IMR-90 (cell line): ENCODE data around the gene ATXN1. TPM values are rescaled to one million over a fixed set of nuclear protein-coding genes. Genes with fewer than 3 reads are reported as not detected.

Experiments used
- ATAC-seq: fragments of 200-7000 bp; cut with Tn5 transposase; 2 replicates; pipeline ENCODE4 v1.9.1; 2020; ENCODE audit warnings: low read depth, mild to moderate bottlenecking, moderate library complexity
- BruUV-seq: library from RNA; stranded (reverse); fragments of 400-500 nt; replicated peaks from 2 replicates; lab custom pipeline; 2021; lab: Mats Ljungman, UMichigan
- CTCF ChIA-PET: fragments of 300-600 bp; formaldehyde crosslinking; extraction: SDS; loops from one replicate; lab custom pipeline; 2021; ENCODE audit warnings: antibody characterized with exemption; lab: Yijun Ruan, JAX
- POLR2A ChIA-PET: fragments of 300-600 bp; sonication (Branson Sonifier 250); formaldehyde crosslinking; loops from one replicate; lab custom pipeline; 2022; ENCODE audit warnings: antibody characterized with exemption; ENCODE audit not compliant: unreplicated experiment; lab: Charles Lee
- DNase-seq: peaks from one replicate; pipeline ENCODE4 v3.0.0; 2013
- H2AFZ ChIP-seq: replicated peaks from 2 replicates; pipeline ENCODE3; 2013; ENCODE audit warnings: low read length, mild to moderate bottlenecking; ENCODE audit not compliant: poor library complexity
- H2AK5ac ChIP-seq: 2 replicates; pipeline ENCODE4 v1.6.1; 2013; ENCODE audit warnings: low read depth, low read length, inconsistent platforms
- H2AK9ac ChIP-seq: replicated peaks from 2 replicates; pipeline ENCODE3; 2013; ENCODE audit warnings: mild to moderate bottlenecking, low read depth, low read length, moderate library complexity; ENCODE audit not compliant: poor library complexity
- H2BK120ac ChIP-seq: 2 replicates; pipeline ENCODE4 v1.6.1; 2013; ENCODE audit warnings: low read depth, low read length, inconsistent platforms
- H2BK15ac ChIP-seq: 3 replicates; pipeline ENCODE4 v1.6.1; 2013; ENCODE audit warnings: low read depth, low read length, inconsistent platforms
- H2BK20ac ChIP-seq: 2 replicates; pipeline ENCODE4 v1.6.1; 2013; ENCODE audit warnings: low read depth, mild to moderate bottlenecking, inconsistent platforms, low read length, moderate library complexity
- H2BK5ac ChIP-seq: 2 replicates; pipeline ENCODE4 v1.6.1; 2013; ENCODE audit warnings: mild to moderate bottlenecking, low read depth, low read length, inconsistent platforms; ENCODE audit not compliant: poor library complexity, severe bottlenecking
- H3K14ac ChIP-seq: replicated peaks from 2 replicates; pipeline ENCODE4 v1.6.1; 2013; ENCODE audit warnings: low read depth, low read length, inconsistent platforms
- H3K18ac ChIP-seq: 2 replicates; pipeline ENCODE4 v1.6.1; 2013; ENCODE audit warnings: low read depth, low read length, control low read depth
- H3K23ac ChIP-seq: 2 replicates; pipeline ENCODE4 v1.6.1; 2013; ENCODE audit warnings: low read depth, low read length, inconsistent platforms
- H3K27ac ChIP-seq: 2 replicates; pipeline ENCODE4 v1.5.1; 2013; ENCODE audit warnings: mild to moderate bottlenecking, control low read depth, low read length; ENCODE audit not compliant: insufficient read depth
- H3K27me3 ChIP-seq: 2 replicates; pipeline ENCODE4 v1.6.1; 2013; ENCODE audit warnings: low read length; ENCODE audit not compliant: control insufficient read depth, insufficient read depth
- H3K36me3 ChIP-seq: 2 replicates; pipeline ENCODE4 v1.6.1; 2013; ENCODE audit warnings: low read length, mixed read lengths; ENCODE audit not compliant: control insufficient read depth, insufficient read depth
- H3K4ac ChIP-seq: 2 replicates; pipeline ENCODE4 v1.6.1; 2013; ENCODE audit warnings: low read depth, low read length, inconsistent platforms
- H3K4me1 ChIP-seq: 2 replicates; pipeline ENCODE4 v1.6.1; 2013; ENCODE audit warnings: low read length, mixed read lengths; ENCODE audit not compliant: control insufficient read depth, insufficient read depth
- H3K4me2 ChIP-seq: 2 replicates; pipeline ENCODE4 v1.6.1; 2013; ENCODE audit warnings: low read depth, mild to moderate bottlenecking, control low read depth, low read length, moderate library complexity
- H3K4me3 ChIP-seq: 2 replicates; pipeline ENCODE4 v1.5.1; 2013; ENCODE audit warnings: low read depth, mild to moderate bottlenecking, control low read depth, low read length, moderate library complexity; ENCODE audit not compliant: insufficient read depth
- H3K56ac ChIP-seq: 2 replicates; pipeline ENCODE4 v1.6.1; 2013; ENCODE audit warnings: low read length, inconsistent platforms; ENCODE audit not compliant: insufficient read depth; ENCODE audit errors: extremely low read depth
- H3K79me1 ChIP-seq, 2 experiments: 2 replicates each; pipeline ENCODE4 v1.6.1; 2013; ENCODE audit warnings: low read length in 2 of 2, inconsistent platforms in 1 of 2, low read depth in 1 of 2
- H3K9ac ChIP-seq: 2 replicates; pipeline ENCODE4 v1.6.1; 2013; ENCODE audit warnings: low read depth, low read length, control low read depth
- H3K9me1 ChIP-seq: 2 replicates; pipeline ENCODE4 v1.6.1; 2013; ENCODE audit warnings: low read length, inconsistent platforms; ENCODE audit not compliant: insufficient read depth
- H3K9me3 ChIP-seq: 2 replicates; pipeline ENCODE4 v1.6.1; 2013; ENCODE audit warnings: low read length; ENCODE audit not compliant: control insufficient read depth, insufficient read depth
- H4K20me1 ChIP-seq: 2 replicates; pipeline ENCODE4 v1.6.1; 2013; ENCODE audit warnings: low read length, inconsistent platforms; ENCODE audit not compliant: insufficient read depth
- H4K5ac ChIP-seq: 2 replicates; pipeline ENCODE4 v1.6.1; 2013; ENCODE audit warnings: mild to moderate bottlenecking, low read depth, low read length, control low read depth
- H4K8ac ChIP-seq, 2 experiments: 2 replicates each; pipeline ENCODE4 v1.6.1; 2013; ENCODE audit warnings: low read depth in 2 of 2, low read length in 2 of 2, control low read depth in 1 of 2, inconsistent platforms in 1 of 2
- H4K91ac ChIP-seq: 2 replicates; pipeline ENCODE4 v1.6.1; 2013; ENCODE audit warnings: low read depth, low read length, inconsistent platforms; ENCODE audit not compliant: insufficient read depth
- BHLHE40 ChIP-seq: fragments of 150-350 bp; IDR thresholded peaks from 2 replicates; pipeline ENCODE4 v1.6.1; 2016; ENCODE audit warnings: mild to moderate bottlenecking, low read depth, low read length
- CEBPB ChIP-seq: IDR thresholded peaks from 2 replicates; pipeline ENCODE4 v1.6.1; 2012; ENCODE audit warnings: low read depth, low read length, improper control_type of control experiment
- CHD1 ChIP-seq: IDR thresholded peaks from 2 replicates; pipeline ENCODE4 v1.6.1; 2012; ENCODE audit warnings: low read depth, low read length, improper control_type of control experiment
- CTCF ChIP-seq: conservative IDR thresholded peaks from 2 replicates; pipeline ENCODE4 v1.5.1; 2012; ENCODE audit warnings: mild to moderate bottlenecking, low read depth, low read length, improper control_type of control experiment
- ELK1 ChIP-seq: fragments of 150-350 bp; IDR thresholded peaks from 2 replicates; pipeline ENCODE4 v1.6.1; 2016; ENCODE audit warnings: low read depth, mild to moderate bottlenecking, low read length, moderate library complexity, borderline replicate concordance
- FOS ChIP-seq: fragments of 150-350 bp; IDR thresholded peaks from 2 replicates; pipeline ENCODE4 v1.6.1; 2016; ENCODE audit warnings: low read depth, low read length
- MAFK ChIP-seq: IDR thresholded peaks from 2 replicates; pipeline ENCODE4 v1.6.1; 2012; ENCODE audit warnings: low read depth, low read length, improper control_type of control experiment
- MAZ ChIP-seq: IDR thresholded peaks from 2 replicates; pipeline ENCODE4 v1.6.1; 2012; ENCODE audit warnings: low read depth, mild to moderate bottlenecking, low read length, improper control_type of control experiment, moderate library complexity, borderline replicate concordance
- MXI1 ChIP-seq: IDR thresholded peaks from 2 replicates; pipeline ENCODE4 v1.6.1; 2012; ENCODE audit warnings: low read depth, mild to moderate bottlenecking, low read length, moderate library complexity, borderline replicate concordance
- NFE2L2 ChIP-seq: fragments of 150-350 bp; IDR thresholded peaks from 2 replicates; pipeline ENCODE4 v1.6.1; 2016; ENCODE audit warnings: low read depth, mild to moderate bottlenecking, low read length
- POLR2A ChIP-seq: IDR thresholded peaks from 2 replicates; pipeline ENCODE4 v1.6.1; 2012; ENCODE audit warnings: mild to moderate bottlenecking, low read depth, low read length
- RAD21 ChIP-seq: IDR thresholded peaks from 2 replicates; pipeline ENCODE4 v1.6.1; 2012; ENCODE audit warnings: low read length, improper control_type of control experiment
- RCOR1 ChIP-seq: IDR thresholded peaks from 2 replicates; pipeline ENCODE4 v1.6.1; 2012; ENCODE audit warnings: mild to moderate bottlenecking, low read length, improper control_type of control experiment; ENCODE audit not compliant: insufficient replicate concordance
- RFX5 ChIP-seq: IDR thresholded peaks from 2 replicates; pipeline ENCODE4 v1.8.0; 2012; ENCODE audit warnings: low read depth, mild to moderate bottlenecking, low read length, moderate library complexity
- SMC3 ChIP-seq: fragments of 150-350 bp; IDR thresholded peaks from 2 replicates; pipeline ENCODE4 v1.6.1; 2016; ENCODE audit warnings: low read depth, mild to moderate bottlenecking, antibody characterized with exemption, low read length, moderate library complexity
- USF2 ChIP-seq: fragments of 150-350 bp; IDR thresholded peaks from 2 replicates; pipeline ENCODE4 v1.6.1; 2017; ENCODE audit warnings: mild to moderate bottlenecking, antibody characterized with exemption, low read length, low read depth
- WGBS, 2 experiments: methylation state at CpG; one replicate each; pipeline versions ENCODE4 v1.1.5 to v1.1.7; 2013; ENCODE audit warnings: missing lambda C conversion rate in 2 of 2; ENCODE audit not compliant: insufficient read length in 1 of 2; ENCODE audit errors: extremely low coverage in 2 of 2; 5-methylcytosine and 5-hydroxymethylcytosine counted together
- dilution Hi-C: fragments of 300-500 bp; cut with HindIII; formaldehyde crosslinking; loops from one replicate; pipeline ENCODE4 v1.14.3; 2018; ENCODE audit warnings: low sequenced_read_pairs; ENCODE audit not compliant: unreplicated experiment
- in situ Hi-C: fragments of 300-500 bp; cut with MboI; formaldehyde crosslinking; loops from 3 replicates; pipeline ENCODE4 v1.14.3; 2019; ENCODE audit warnings: low sequenced_read_pairs, inconsistent platforms, mixed read lengths
- intact Hi-C: fragments of 100-400 bp; cut with micrococcal nuclease; formaldehyde crosslinking; loops from 2 replicates; pipeline ENCODE4 v1.10.0; 2022
- polyA plus RNA-seq, 3 experiments: library from polyadenylated mRNA; depleted of rRNA; stranded (reverse); fragments of >200 nt; gene quantifications; 2 replicates each; pipeline ENCODE4 v1.2.3, GENCODE V29; 2012; ENCODE audit warnings: low replicate concordance in 1 of 3
- total RNA-seq: library from RNA; depleted of rRNA; stranded (reverse); fragments of >200 nt; gene quantifications from 2 replicates; pipeline ENCODE4 v1.2.3, GENCODE V29; 2012

ATXN1 gene
- total and polyA plus RNA-seq, 2 of the 4 experiments (the other 2 are of a cell fraction): 7.3 to 11.1 TPM

DNA sequence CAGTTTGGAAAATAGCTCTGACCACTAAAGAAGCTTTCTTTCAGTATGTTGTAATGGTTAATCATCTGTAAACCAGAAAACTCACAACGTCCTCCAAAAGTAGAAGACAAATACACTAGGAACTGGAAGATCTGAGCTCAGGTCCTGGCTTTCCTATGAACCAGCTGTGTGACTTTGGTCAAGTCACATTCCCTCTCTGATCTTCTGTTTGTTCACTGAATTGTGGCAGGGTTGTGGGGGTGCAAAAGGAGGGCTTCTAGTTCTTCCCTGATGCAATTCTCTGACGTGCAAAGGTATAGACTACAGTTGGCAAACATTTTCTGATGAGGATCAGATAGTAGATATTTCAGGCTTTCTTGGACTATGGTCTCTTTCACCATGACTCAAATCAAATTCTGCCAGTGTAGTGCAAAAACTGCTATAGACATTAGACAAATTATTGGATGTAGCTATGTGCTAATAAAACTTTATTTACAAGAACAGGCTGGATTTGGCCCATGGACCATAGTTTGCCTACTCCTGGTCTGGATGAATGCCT, 44.9 kb downstream of the ATXN1 start:
- H3K4me3 ChIP-seq: no peak overlapping the region
- ATAC-seq: no peak
- ChIA-PET POLR2A (no interaction called here), CTCF (no interaction called here)
- no peak for TF ChIP-seq MXI1
- TF ChIP-seq ELK1: no peak
- no peak for TF ChIP-seq POLR2A
- no peak for TF ChIP-seq CHD1
- TF ChIP-seq NFE2L2: no peak
- TF ChIP-seq SMC3: no peak
- no peak for TF ChIP-seq RFX5
- no peak for TF ChIP-seq CEBPB
- TF ChIP-seq RAD21: no peak
- no peak for TF ChIP-seq MAFK
- no peak for TF ChIP-seq FOS
- no peak for TF ChIP-seq CTCF
- TF ChIP-seq USF2: no peak
- no peak for TF ChIP-seq MAZ
- TF ChIP-seq RCOR1: no peak
- no peak for TF ChIP-seq BHLHE40
- no peak overlapping the region for H3K56ac ChIP-seq
- H3K9me1 ChIP-seq: peaks cover 15% of the 10 kb centered on the region
- peaks cover 9% of the 10 kb centered on the region; the same call in 1 of the 2 replicates for H4K20me1 ChIP-seq
- intact Hi-C loops (no loop called here), in situ Hi-C loops (no loop called here), dilution Hi-C loops (no loop called here)
- H3K27ac ChIP-seq: no peak overlapping the region
- no peak overlapping the region for H2AK9ac ChIP-seq
- no CpG with 5 or more reads among the region's 2 CpGs for WGBS, 2 experiments
- H4K91ac ChIP-seq: no peak overlapping the region
- H3K36me3 ChIP-seq: peaks cover 6% of the 10 kb centered on the region; the same call in 1 of the 2 replicates
- peaks cover 23% of the 10 kb centered on the region for H3K4me1 ChIP-seq
- no peak overlapping the region for H4K8ac ChIP-seq
- H2BK120ac ChIP-seq: no peak overlapping the region
- no peaks in the 10 kb centered on the region for H3K9me3 ChIP-seq
- H3K23ac ChIP-seq: no peak overlapping the region
- DNase-seq: no peak
- no peak overlapping the region for H3K9ac ChIP-seq
- H3K18ac ChIP-seq: no peak overlapping the region
- no peak overlapping the region for H3K4me2 ChIP-seq
- H4K5ac ChIP-seq: no peak overlapping the region
- H3K14ac ChIP-seq: no peak overlapping the region
- no peak overlapping the region for H3K4ac ChIP-seq
- no peak overlapping the region for H2AFZ ChIP-seq
- H3K27me3 ChIP-seq: no peaks in the 10 kb centered on the region
- H3K79me1 ChIP-seq: peaks cover 42 to 79% of the 10 kb centered on the region in 2 experiments
- no peak overlapping the region for H2BK20ac ChIP-seq
- no peak overlapping the region for H2BK5ac ChIP-seq
- BruUV-seq: no TSS peak
- no peak overlapping the region; the same call in 2 of the 3 replicates for H2BK15ac ChIP-seq
- no peak overlapping the region for H2AK5ac ChIP-seq
